HCT116 (cell line): ENCODE results near the gene ISYNA1. TPM values are rescaled to one million over a fixed set of nuclear protein-coding genes. Genes with fewer than 3 reads are reported as not detected.

Source experiments
- ATAC-seq: fragments of 200-7000 bp; cut with Tn5 transposase; 2 replicates; pipeline ENCODE4 v1.9.1; 2020; ENCODE audit warnings: mild to moderate bottlenecking, moderate library complexity
- BruUV-seq: library from RNA; stranded (reverse); fragments of 400-500 nt; replicated peaks from 2 replicates; lab custom pipeline; 2021; lab: Mats Ljungman, UMichigan
- CTCF ChIA-PET: fragments of 300-600 bp; sonication (Branson Sonifier 250); formaldehyde crosslinking; loops from one replicate; lab custom pipeline; 2021; ENCODE audit warnings: antibody characterized with exemption; lab: Charles Lee
- POLR2A ChIA-PET: fragments of 300-600, 350-600 bp; sonication (Branson Sonifier 250); formaldehyde crosslinking; loops from one replicate; lab custom pipeline; 2021; ENCODE audit warnings: antibody characterized with exemption; lab: Charles Lee
- RAD21 ChIA-PET, 2 experiments: fragments of 300-600 bp; sonication (Branson Sonifier 250); formaldehyde crosslinking; loops; one replicate each; lab custom pipeline; 2023; ENCODE audit warnings: low total read pairs in 2 of 2; ENCODE audit not compliant: uncharacterized antibody in 2 of 2, unreplicated experiment in 2 of 2, low non-redundant PET in 1 of 2; lab: Charles Lee
- DNase-seq: peaks from one replicate; pipeline ENCODE4 v3.0.0-alpha.2; 2010; ENCODE audit warnings: low read depth, low spot score
- H2AFZ ChIP-seq: fragments of 200-600 bp; shearing (Covaris generic), sonication (generic); 2 replicates; pipeline ENCODE4 v1.6.1; 2017; ENCODE audit warnings: low read depth, mixed run types, mixed read lengths, antibody characterized with exemption, low read length; ENCODE audit not compliant: poor library complexity, severe bottlenecking
- H3K27ac ChIP-seq: 2 replicates; pipeline ENCODE4 v1.5.1; 2012; ENCODE audit warnings: low read depth, low read length
- H3K27me3 ChIP-seq: fragments of 200-600 bp; sonication (generic); 2 replicates; pipeline ENCODE4 v1.6.1; 2016; ENCODE audit warnings: mixed run types, low read length, mixed read lengths; ENCODE audit not compliant: insufficient read depth
- H3K36me3 ChIP-seq, 2 experiments: fragments of 200-500 bp in 1 of 2; fragments of 200-600 bp in 1 of 2; sonication (Bioruptor generic) in 1 of 2; sonication (generic) in 1 of 2; 2 replicates each; pipeline versions ENCODE4 v1.5.1 to v1.6.1; 2014 to 2016; ENCODE audit warnings: low read length in 2 of 2, inconsistent platforms in 1 of 2, mixed read lengths in 1 of 2, mixed run types in 1 of 2; ENCODE audit not compliant: insufficient read depth in 2 of 2, control insufficient read depth in 1 of 2
- H3K4me1 ChIP-seq, 2 experiments: fragments of 200-600 bp in 1 of 2; sonication (generic) in 1 of 2; 2 replicates each; pipeline versions ENCODE4 v1.5.1 to v1.6.1; 2012 to 2017; ENCODE audit warnings: low read length in 2 of 2, inconsistent platforms in 1 of 2, mild to moderate bottlenecking in 1 of 2, mixed read lengths in 1 of 2, mixed run types in 1 of 2, moderate library complexity in 1 of 2; ENCODE audit not compliant: insufficient read depth in 2 of 2, control insufficient read depth in 1 of 2
- H3K4me2 ChIP-seq: fragments of 200-600 bp; sonication (generic); 2 replicates; pipeline ENCODE4 v1.6.1; 2017; ENCODE audit warnings: mixed run types, low read length, mixed read lengths
- H3K4me3 ChIP-seq, 2 experiments: fragments of 200-600 bp in 1 of 2; sonication (generic) in 1 of 2; replicated peaks in 1 of 2; 2 replicates each; pipeline ENCODE4 v1.5.1; 2011 to 2016; ENCODE audit warnings: low read length in 2 of 2, control low read depth in 1 of 2, low read depth in 1 of 2, mild to moderate bottlenecking in 1 of 2, mixed read lengths in 1 of 2, mixed run types in 1 of 2
- H3K79me2 ChIP-seq: fragments of 200-600 bp; sonication (generic); 2 replicates; pipeline ENCODE4 v1.6.1; 2017; ENCODE audit warnings: mild to moderate bottlenecking, mixed run types, low read length, moderate library complexity, mixed read lengths; ENCODE audit not compliant: insufficient read depth
- H3K9ac ChIP-seq: fragments of 200-600 bp; sonication (generic); 2 replicates; pipeline ENCODE4 v1.6.1; 2016; ENCODE audit warnings: low read length, mixed read lengths
- H3K9me2 ChIP-seq: fragments of 200-600 bp; sonication (generic), shearing (Covaris generic); 2 replicates; pipeline ENCODE4 v1.6.1; 2017; ENCODE audit warnings: mixed run types, mild to moderate bottlenecking, moderate library complexity; ENCODE audit not compliant: insufficient read depth
- H3K9me3 ChIP-seq, 2 experiments: fragments of 200-500 bp in 1 of 2; fragments of 200-600 bp in 1 of 2; sonication (Bioruptor generic) in 1 of 2; sonication (generic) in 1 of 2; 2 replicates each; pipeline ENCODE4 v1.6.1; 2014 to 2017; ENCODE audit warnings: low read length in 2 of 2, mixed read lengths in 2 of 2, inconsistent platforms in 1 of 2, low read depth in 1 of 2, mild to moderate bottlenecking in 1 of 2, mixed run types in 1 of 2, moderate library complexity in 1 of 2; ENCODE audit not compliant: control insufficient read depth in 1 of 2, insufficient read depth in 1 of 2
- H4K20me1 ChIP-seq: fragments of 200-600 bp; sonication (generic), shearing (Covaris generic); 2 replicates; pipeline ENCODE4 v1.6.1; 2017; ENCODE audit warnings: mixed run types, mild to moderate bottlenecking, moderate library complexity; ENCODE audit not compliant: insufficient read depth
- ATF3 ChIP-seq: IDR thresholded peaks from 2 replicates; pipeline ENCODE4 v1.6.1; 2012
- CBX3 ChIP-seq: IDR thresholded peaks from 2 replicates; pipeline ENCODE4 v1.6.1; 2012; ENCODE audit warnings: low read depth
- CEBPB ChIP-seq: IDR thresholded peaks from 2 replicates; pipeline ENCODE4 v1.6.1; 2012; ENCODE audit warnings: low read depth
- EGR1 ChIP-seq: IDR thresholded peaks from 2 replicates; pipeline ENCODE4 v1.6.1; 2012; ENCODE audit warnings: low read depth
- ELF1 ChIP-seq: IDR thresholded peaks from 2 replicates; pipeline ENCODE4 v1.6.1; 2012; ENCODE audit warnings: low read depth, borderline replicate concordance
- EZH2 ChIP-seq: fragments of 200-600 bp; sonication (generic); IDR thresholded peaks from 2 replicates; pipeline ENCODE4 v1.6.1; 2017; ENCODE audit warnings: antibody characterized with exemption, mixed run types
- JUND ChIP-seq: IDR thresholded peaks from 2 replicates; pipeline ENCODE4 v1.6.1; 2012
- POLR2AphosphoS5 ChIP-seq: IDR thresholded peaks from 2 replicates; pipeline ENCODE4 v1.6.1; 2011; ENCODE audit warnings: mild to moderate bottlenecking, low read depth, low read length, moderate library complexity
- RAD21 ChIP-seq: IDR thresholded peaks from 2 replicates; pipeline ENCODE4 v1.6.1; 2012; ENCODE audit warnings: low read depth, mild to moderate bottlenecking
- SIN3A ChIP-seq: IDR thresholded peaks from 2 replicates; pipeline ENCODE4 v1.6.1; 2012; ENCODE audit warnings: low read depth
- SRF ChIP-seq: IDR thresholded peaks from 2 replicates; pipeline ENCODE4 v1.6.1; 2012; ENCODE audit warnings: low read depth
- TCF7L2 ChIP-seq: IDR thresholded peaks from 2 replicates; pipeline ENCODE4 v1.7.0; 2011; ENCODE audit warnings: borderline replicate concordance, inconsistent platforms; ENCODE audit not compliant: insufficient read depth, insufficient read length; ENCODE audit errors: extremely low read depth
- YY1 ChIP-seq: IDR thresholded peaks from 2 replicates; pipeline ENCODE4 v1.6.1; 2011; ENCODE audit warnings: low read length, low read depth, moderate library complexity, mild to moderate bottlenecking; ENCODE audit not compliant: insufficient replicate concordance; ENCODE audit errors: extremely low read depth
- ZBTB33 ChIP-seq: IDR thresholded peaks from 2 replicates; pipeline ENCODE4 v1.6.1; 2011; ENCODE audit warnings: mild to moderate bottlenecking, low read length, moderate library complexity; ENCODE audit not compliant: insufficient replicate concordance; ENCODE audit errors: extremely low read depth
- ZFX ChIP-seq: fragments of 450-650 bp; IDR thresholded peaks from 2 replicates; pipeline ENCODE4 v1.6.1; 2017
- ZNF274 ChIP-seq: fragments of 200-500 bp; sonication (Bioruptor generic); IDR thresholded peaks from 2 replicates; pipeline ENCODE4 v1.6.1; 2014; ENCODE audit warnings: mild to moderate bottlenecking, low read depth, low read length, inconsistent platforms
- intact Hi-C: fragments of 100-400 bp; cut with micrococcal nuclease; formaldehyde crosslinking; loops from 2 replicates; pipeline ENCODE4 v1.10.0; 2022
- total RNA-seq: library from RNA; stranded (reverse); gene quantifications from one replicate; pipeline ENCODE4 v1.2.1, GENCODE V29; 2021; ENCODE audit not compliant: unreplicated experiment
- TF ChIP-seq, protein P1 (sequence below), 3 experiments: fragments of 200-600 bp in 1 of 3; sonication (generic) in 1 of 3; IDR thresholded peaks in 2 of 3; conservative IDR thresholded peaks in 1 of 3; 2 replicates each; pipeline ENCODE4 v1.5.1; 2012 to 2017; ENCODE audit warnings: low read depth in 2 of 3, low read length in 2 of 3, antibody characterized with exemption in 1 of 3, borderline replicate concordance in 1 of 3, control low read depth in 1 of 3, mild to moderate bottlenecking in 1 of 3, mixed read lengths in 1 of 3, mixed run types in 1 of 3, moderate library complexity in 1 of 3; ENCODE audit not compliant: insufficient read depth in 1 of 3

Gene ISYNA1
- total RNA-seq, 1 experiment from 2014 or later, result 365 TPM

DNA sequence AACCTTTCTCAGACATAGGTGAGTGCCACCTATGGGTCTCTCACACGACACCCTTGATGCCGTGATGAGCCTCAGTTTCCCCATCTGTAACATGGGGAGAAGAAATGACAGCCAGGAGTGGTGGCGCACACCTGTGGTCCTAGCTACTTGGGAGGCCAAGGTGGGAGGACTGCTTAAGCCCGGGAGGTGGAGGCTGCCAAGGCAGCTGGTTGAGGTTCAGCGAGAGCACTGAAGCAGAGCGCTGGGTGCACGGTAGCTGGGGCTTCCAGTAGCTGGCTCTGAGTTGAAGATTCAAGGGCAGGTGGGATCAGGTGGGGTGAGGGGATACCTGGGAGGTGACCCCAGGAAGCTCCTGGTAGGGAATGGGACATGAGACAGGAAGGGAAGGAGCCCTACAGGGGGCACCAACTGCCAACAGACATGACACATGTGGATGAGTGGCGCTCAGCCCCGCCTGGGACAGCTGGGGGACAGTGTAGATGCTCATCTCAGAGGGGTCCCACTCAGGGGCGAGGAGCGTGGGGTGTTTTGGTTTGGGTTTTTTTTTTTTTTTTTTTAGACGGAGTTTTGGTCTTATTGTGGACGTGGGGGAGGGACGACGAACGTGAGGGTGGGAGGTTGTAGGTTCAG is 25.2 kb downstream of the ISYNA1 start:
- ATAC-seq (no peak), DNase-seq (no peak)
- H3K9me2 ChIP-seq, result no peaks in the 10 kb centered on the region
- peaks cover 40 to 72% of the 10 kb centered on the region in 2 experiments for H3K4me1 ChIP-seq
- H3K27me3 ChIP-seq, result no peaks in the 10 kb centered on the region
- H3K4me3 ChIP-seq, result no peak overlapping the region
- H3K9ac ChIP-seq, result no peak overlapping the region
- ChIA-PET RAD21 (interaction anchor here in 1 of 2 experiments (0.7 to 1.2 kb wide), 2 partner anchors 24 to 56 kb away, joined by 4 read pairs; no protein-coding TSS in a partner anchor), CTCF (interaction anchor here (0.7 to 3.7 kb wide), 4 partner anchors 63 to 261 kb away, joined by 3 to 18 read pairs (median 3); partner anchors contain the start of gene MPV17L2), POLR2A (interaction anchor here (0.7 to 5.4 kb wide), 2 partner anchors 23 to 32 kb away, joined by 4 to 40 read pairs; no protein-coding TSS in a partner anchor)
- no peaks in the 10 kb centered on the region for H3K79me2 ChIP-seq
- BruUV-seq, result no TSS peak
- H3K27ac ChIP-seq, result no peak overlapping the region
- H3K9me3 ChIP-seq, result no peaks in the 10 kb centered on the region
- no peaks in the 10 kb centered on the region for H3K36me3 ChIP-seq
- no peak overlapping the region for H2AFZ ChIP-seq
- TF ChIP-seq TCF7L2, result no peak
- no peak for TF ChIP-seq POLR2AphosphoS5
- no peak for TF ChIP-seq SIN3A
- no peak for TF ChIP-seq ELF1
- no peak for TF ChIP-seq EGR1
- TF ChIP-seq CBX3, result no peak
- no peak for TF ChIP-seq CEBPB
- TF ChIP-seq ATF3, result no peak
- TF ChIP-seq JUND, result no peak
- no peak for TF ChIP-seq EZH2
- H4K20me1 ChIP-seq, result no peaks in the 10 kb centered on the region
- no peak overlapping the region for H3K4me2 ChIP-seq
- intact Hi-C loops, result no loop called here

- H3K9me2 ChIP-seq, result no peaks in the 10 kb centered on the region
- no peaks in the 10 kb centered on the region for H3K9me3 ChIP-seq
- no TSS peak for BruUV-seq
- no peak overlapping the region for H3K4me3 ChIP-seq
- peaks cover 9 to 30% of the 10 kb centered on the region in 2 experiments; a peak in 3 of 4 replicates for H3K4me1 ChIP-seq
- ATAC-seq (peak; percentile 51), DNase-seq (no peak)
- RAD21 ChIA-PET, result no interaction called here
- intact Hi-C loops, result no loop called here
- CTCF ChIA-PET, result no interaction called here
- H3K79me2 ChIP-seq, result no peaks in the 10 kb centered on the region
- H3K27me3 ChIP-seq, result no peaks in the 10 kb centered on the region
- H4K20me1 ChIP-seq, result no peaks in the 10 kb centered on the region
- POLR2A ChIA-PET, result no interaction called here
- no peaks in the 10 kb centered on the region for H3K36me3 ChIP-seq
- no peak overlapping the region for H3K9ac ChIP-seq
- H3K4me2 ChIP-seq, result no peak overlapping the region
- peak overlapping the region; percentile 35 for H2AFZ ChIP-seq
- H3K27ac ChIP-seq, result peak overlapping the region; percentile 4; the same call in 1 of the 2 replicates
- TF ChIP-seq CEBPB (no peak), ZFX (no peak), POLR2AphosphoS5 (no peak), ZNF274 (no peak), ZBTB33 (no peak), SRF (no peak), EZH2 (no peak), YY1 (no peak), RAD21 (peak; percentile 75)
- TF ChIP-seq, protein P1, sequence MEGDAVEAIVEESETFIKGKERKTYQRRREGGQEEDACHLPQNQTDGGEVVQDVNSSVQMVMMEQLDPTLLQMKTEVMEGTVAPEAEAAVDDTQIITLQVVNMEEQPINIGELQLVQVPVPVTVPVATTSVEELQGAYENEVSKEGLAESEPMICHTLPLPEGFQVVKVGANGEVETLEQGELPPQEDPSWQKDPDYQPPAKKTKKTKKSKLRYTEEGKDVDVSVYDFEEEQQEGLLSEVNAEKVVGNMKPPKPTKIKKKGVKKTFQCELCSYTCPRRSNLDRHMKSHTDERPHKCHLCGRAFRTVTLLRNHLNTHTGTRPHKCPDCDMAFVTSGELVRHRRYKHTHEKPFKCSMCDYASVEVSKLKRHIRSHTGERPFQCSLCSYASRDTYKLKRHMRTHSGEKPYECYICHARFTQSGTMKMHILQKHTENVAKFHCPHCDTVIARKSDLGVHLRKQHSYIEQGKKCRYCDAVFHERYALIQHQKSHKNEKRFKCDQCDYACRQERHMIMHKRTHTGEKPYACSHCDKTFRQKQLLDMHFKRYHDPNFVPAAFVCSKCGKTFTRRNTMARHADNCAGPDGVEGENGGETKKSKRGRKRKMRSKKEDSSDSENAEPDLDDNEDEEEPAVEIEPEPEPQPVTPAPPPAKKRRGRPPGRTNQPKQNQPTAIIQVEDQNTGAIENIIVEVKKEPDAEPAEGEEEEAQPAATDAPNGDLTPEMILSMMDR (IDR thresholded peaks at IDR 0.05 in 2 of 3, conservative IDR thresholded peaks at IDR 0.05 in 1 of 3; ENCODE audit: borderline replicate concordance in 1 of 3, insufficient read depth in 1 of 3, low read depth in 2 of 3, low read length in 2 of 3), result peak; percentile 69 to 84 (median 73)
Measured at GRCh38 chr19:18408053-18408476, 29.9 kb downstream of the ISYNA1 start.
